ENCODE measurements around the gene USP35.

- no peak for TF ChIP-seq EP300 (IDR thresholded peaks at IDR 0.05)
- no peak for TF ChIP-seq POLR2A (IDR thresholded peaks at IDR 0.05)
- no peak for TF ChIP-seq CTCF (IDR thresholded peaks at IDR 0.05)
These were observed 43.3 kb downstream of the USP35 start for GRCh38 chr11:78231962-78232501.
